Fibroblast of the aortic adventitia (primary cell): ENCODE measurements around the gene PRKN. TPM values are rescaled to one million over a fixed set of nuclear protein-coding genes. Genes with fewer than 3 reads are reported as not detected.

Experiments
- DNase-seq: peaks from one replicate; pipeline ENCODE4 v3.0.0-alpha.2; 2010; ENCODE audit warnings: low read depth
- H3K4me3 ChIP-seq: 2 replicates; pipeline ENCODE4 v1.5.1; 2011; ENCODE audit warnings: low read depth, mild to moderate bottlenecking, control low read depth, low read length, moderate library complexity
- CTCF ChIP-seq: IDR thresholded peaks from 2 replicates; pipeline ENCODE4 v1.5.1; 2011; ENCODE audit warnings: mild to moderate bottlenecking, low read length, control low read depth, inconsistent platforms; ENCODE audit not compliant: insufficient read depth
- total RNA-seq: library from RNA; depleted of rRNA; stranded (reverse); fragments of >200 nt; gene quantifications from 2 replicates; pipeline ENCODE4 v1.2.3, GENCODE V29; 2012; ENCODE audit warnings: low replicate concordance

Gene PRKN
- 2.0 and 4.0 TPM in 2 replicates for total RNA-seq

GRCh38 chr6:162727322-162728182 lies at the start of gene PRKN, which contains the start of gene PACRG:
TSS of gene PRKN (minus strand) at chr6:162727766.
TSS of gene PACRG (plus strand) at chr6:162727974.
- peak within 1 kb of the TSS; percentile 88 for H3K4me3 ChIP-seq
- peak; percentile 92 for DNase-seq

GRCh38 chr6:162777091-162777490 lies 49.5 kb upstream of the PRKN start:
- DNase-seq = no peak
- TF ChIP-seq CTCF = no peak
- H3K4me3 ChIP-seq = no peak overlapping the region

More at GRCh38 chr6:162727322-162728182, at the start of gene PRKN, which contains the start of gene PACRG:
- TF ChIP-seq CTCF = no peak

GRCh38 chr6:162773996-162774395 lies 46.4 kb upstream of the PRKN start:
- DNase-seq = no peak
- TF ChIP-seq CTCF = no peak
- no peak overlapping the region for H3K4me3 ChIP-seq

- no peak for TF ChIP-seq CTCF
- DNase-seq = no peak
- H3K4me3 ChIP-seq = no peak overlapping the region
Measured at GRCh38 chr6:162772466-162772865, 44.9 kb upstream of the PRKN start.

- H3K4me3 ChIP-seq = no peak overlapping the region
- no peak for TF ChIP-seq CTCF
- DNase-seq = no peak
Measured at GRCh38 chr6:162770955-162771354, 43.4 kb upstream of the PRKN start.

- no peak for TF ChIP-seq CTCF
- no peak for DNase-seq
- no peak overlapping the region for H3K4me3 ChIP-seq
Measured at GRCh38 chr6:162770136-162770535, 42.6 kb upstream of the PRKN start.
